Endothelial cell of umbilical vein (primary cell): ENCODE data around the gene ARHGAP15. TPM values are rescaled to one million over a fixed set of nuclear protein-coding genes. Genes with fewer than 3 reads are reported as not detected.

ENCODE experiments used
- BruUV-seq: library from RNA; stranded (reverse); fragments of 400-500 nt; replicated peaks from 2 replicates; lab custom pipeline; 2021; lab: Mats Ljungman, UMichigan
- CTCF ChIA-PET: fragments of 300-600, 350-600 bp; sonication (Branson Sonifier 250); formaldehyde crosslinking; loops from one replicate; lab custom pipeline; 2021; ENCODE audit warnings: antibody characterized with exemption, inconsistent platforms; lab: Charles Lee
- POLR2A ChIA-PET: fragments of 300-600, 350-600 bp; sonication (Branson Sonifier 250); formaldehyde crosslinking; loops from one replicate; lab custom pipeline; 2021; ENCODE audit warnings: antibody characterized with exemption, inconsistent platforms; lab: Charles Lee
- DNase-seq: peaks from one replicate; pipeline ENCODE4 v3.0.0-alpha.2; 2011; ENCODE audit warnings: low read depth, low spot score
- FAIRE-seq: peaks from 2 replicates; lab custom pipeline; 2011; peaks lifted over from hg19 to GRCh38; lab: Jason Lieb, UNC
- H2AFZ ChIP-seq: 2 replicates; pipeline ENCODE4 v1.6.0; 2012; ENCODE audit warnings: low read depth, low read length, control low read depth, inconsistent platforms
- H3K27ac ChIP-seq: 2 replicates; pipeline ENCODE4 v1.5.1; 2011; ENCODE audit warnings: low read depth, mild to moderate bottlenecking, control low read depth, low read length, moderate library complexity; ENCODE audit not compliant: insufficient read depth
- H3K27me3 ChIP-seq, 2 experiments: 2 replicates each; pipeline versions ENCODE4 v1.6.0 to v1.6.1; 2011; ENCODE audit warnings: low read length in 2 of 2, mixed read lengths in 1 of 2; ENCODE audit not compliant: control insufficient read depth in 2 of 2, insufficient read depth in 2 of 2
- H3K36me3 ChIP-seq, 2 experiments: 2 replicates in 1 of 2; 3 replicates in 1 of 2; pipeline ENCODE4 v1.5.1; 2011; ENCODE audit warnings: low read length in 2 of 2, mild to moderate bottlenecking in 1 of 2, moderate library complexity in 1 of 2; ENCODE audit not compliant: control insufficient read depth in 2 of 2, insufficient read depth in 2 of 2; ENCODE audit errors: extremely low read depth in 1 of 2
- H3K4me1 ChIP-seq: 3 replicates; pipeline ENCODE4 v1.5.1; 2011; ENCODE audit warnings: mild to moderate bottlenecking, low read length; ENCODE audit not compliant: control insufficient read depth, insufficient read depth; ENCODE audit errors: extremely low read depth
- H3K4me2 ChIP-seq: 2 replicates; pipeline ENCODE4 v1.6.1; 2011; ENCODE audit warnings: low read length, control low read depth, mixed read lengths; ENCODE audit not compliant: insufficient read depth
- H3K4me3 ChIP-seq, 3 experiments: fragments of 200-600 bp in 1 of 3; sonication (generic), shearing (Covaris generic) in 1 of 3; replicated peaks in 1 of 3; 2 replicates each; pipeline ENCODE4 v1.5.1; 2011 to 2016; ENCODE audit warnings: control low read depth in 3 of 3, low read length in 3 of 3, mild to moderate bottlenecking in 2 of 3, inconsistent platforms in 1 of 3, low read depth in 1 of 3, moderate library complexity in 1 of 3; ENCODE audit not compliant: insufficient read depth in 1 of 3
- H3K79me2 ChIP-seq: 2 replicates; pipeline ENCODE4 v1.6.0; 2012; ENCODE audit warnings: low read length, inconsistent platforms; ENCODE audit not compliant: control insufficient read depth, insufficient read depth
- H3K9ac ChIP-seq: replicated peaks from 2 replicates; pipeline ENCODE3; 2011; ENCODE audit warnings: low read length, control low read depth; ENCODE audit not compliant: insufficient read depth; ENCODE audit errors: extremely low read depth
- H3K9me1 ChIP-seq: replicated peaks from 3 replicates; pipeline ENCODE4 v1.6.0; 2011; ENCODE audit warnings: mild to moderate bottlenecking, low read length; ENCODE audit not compliant: control insufficient read depth, insufficient read depth; ENCODE audit errors: extremely low read depth
- H3K9me3 ChIP-seq: replicated peaks from 2 replicates; pipeline ENCODE4 v1.5.1; 2012; ENCODE audit warnings: low read length, inconsistent platforms; ENCODE audit not compliant: control insufficient read depth, insufficient read depth
- H4K20me1 ChIP-seq: replicated peaks from 2 replicates; pipeline ENCODE3; 2011; ENCODE audit warnings: mild to moderate bottlenecking, low read length; ENCODE audit not compliant: control insufficient read depth, insufficient read depth; ENCODE audit errors: extremely low read depth
- CTCF ChIP-seq, 2 donors: IDR thresholded peaks; 1 replicate in 1 of 2; 2 replicates in 1 of 2; pipeline ENCODE4 v1.5.1; 2011; ENCODE audit warnings: low read length in 2 of 2, mild to moderate bottlenecking in 2 of 2, moderate library complexity in 2 of 2, control low read depth in 1 of 2, inconsistent platforms in 1 of 2, low read depth in 1 of 2; ENCODE audit not compliant: insufficient read depth in 1 of 2; ENCODE audit errors: extremely low read depth in 1 of 2
- EZH2 ChIP-seq: IDR thresholded peaks from 2 replicates; pipeline ENCODE4 v1.6.1; 2012; ENCODE audit warnings: borderline replicate concordance, low read depth, mild to moderate bottlenecking, moderate library complexity, low read length, inconsistent platforms; ENCODE audit not compliant: severe bottlenecking
- FOS ChIP-seq: IDR thresholded peaks from 2 replicates; pipeline ENCODE4 v1.6.1; 2011; ENCODE audit warnings: mild to moderate bottlenecking, low read length, moderate library complexity, borderline replicate concordance; ENCODE audit not compliant: insufficient read depth
- GATA2 ChIP-seq: IDR thresholded peaks from 2 replicates; pipeline ENCODE4 v1.7.0; 2011; ENCODE audit warnings: low read depth, mild to moderate bottlenecking, moderate library complexity, mixed read lengths, low read length; ENCODE audit not compliant: insufficient read length, insufficient read depth
- JUN ChIP-seq: IDR thresholded peaks from 2 replicates; pipeline ENCODE4 v1.6.1; 2011; ENCODE audit warnings: borderline replicate concordance, low read depth; ENCODE audit not compliant: insufficient read length, insufficient read depth
- MYC ChIP-seq: IDR thresholded peaks from one replicate; pipeline ENCODE4 v1.6.1; 2011; ENCODE audit warnings: mild to moderate bottlenecking, low read depth, low read length
- POLR2A ChIP-seq: IDR thresholded peaks from 2 replicates; pipeline ENCODE4 v1.6.1; 2012; ENCODE audit warnings: low read depth, mild to moderate bottlenecking, control low read depth, low read length
- POLR2AphosphoS5 ChIP-seq: IDR thresholded peaks from 2 replicates; pipeline ENCODE4 v1.6.1; 2012; ENCODE audit warnings: low read depth, mild to moderate bottlenecking, control low read depth, low read length, moderate library complexity; ENCODE audit not compliant: insufficient read depth
- dilution Hi-C: fragments of 300-500 bp; cut with MboI; formaldehyde crosslinking; loops from one replicate; pipeline ENCODE4 v1.15.0; 2019; ENCODE audit warnings: low sequenced_read_pairs; ENCODE audit not compliant: extremely low pct_ligation_motif_present
- intact Hi-C: fragments of 100-400 bp; cut with micrococcal nuclease; formaldehyde crosslinking; loops from one replicate; pipeline ENCODE4 v1.10.0; 2022
- polyA plus RNA-seq, 4 experiments: library from polyadenylated mRNA; depleted of rRNA in 3 of 4; stranded (reverse) in 3 of 4; unstranded in 1 of 4; fragments of >200 nt; gene quantifications; 2 replicates each; pipeline versions ENCODE4 v1.2.1 to v1.2.3, GENCODE V29; 2011 to 2012; ENCODE audit warnings: missing spikeins in 1 of 4
- total RNA-seq: library from RNA; stranded (reverse); gene quantifications from 2 replicates; pipeline ENCODE4 v1.2.3, GENCODE V29; 2021
- TF ChIP-seq, protein P1 (sequence below): IDR thresholded peaks from 2 replicates; pipeline ENCODE4 v1.6.1; 2011; ENCODE audit not compliant: insufficient read depth, insufficient read length

Gene ARHGAP15
- total and polyA plus RNA-seq, 2 donors (not counting 3 experiments of a cell fraction or from before 2014, with no cell fraction given), result not detected

DNA sequence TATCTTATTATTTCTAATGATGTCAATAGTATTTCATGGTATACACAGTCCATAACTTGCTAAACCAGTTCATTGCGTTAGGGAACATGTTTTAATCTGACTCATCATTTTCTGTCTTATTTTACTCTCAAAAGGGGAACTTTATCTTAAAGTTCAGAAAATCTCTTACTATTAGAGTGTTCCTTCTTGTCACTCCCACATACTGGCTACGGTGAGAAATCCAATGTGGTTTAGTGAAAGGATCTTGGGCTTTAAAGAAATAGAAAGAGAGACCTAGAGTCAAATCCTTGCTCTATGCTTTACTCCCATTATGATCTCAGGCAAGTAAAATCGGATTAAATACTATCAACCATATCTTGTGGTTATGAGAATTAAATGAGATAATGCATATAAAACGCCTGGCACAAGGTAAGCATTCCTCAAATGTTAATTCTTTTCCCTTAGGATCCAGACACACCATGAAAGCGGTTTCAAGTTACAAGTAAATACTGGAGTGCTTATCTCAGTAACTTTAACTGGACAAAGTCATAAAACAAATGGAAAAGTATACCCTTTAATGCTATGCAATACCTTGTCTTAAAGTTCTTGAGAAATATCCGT, 576.0 kb downstream of the ARHGAP15 start:
- ChIA-PET POLR2A (no interaction called here), CTCF (no interaction called here)
- Histone ChIP-seq H3K27ac (no peak overlapping the region), H3K4me2 (no peak overlapping the region), H4K20me1 (no peaks in the 10 kb centered on the region), H3K4me1 (no peaks in the 10 kb centered on the region), H3K27me3 (no peaks in the 10 kb centered on the region), H3K9me3 (no peaks in the 10 kb centered on the region), H3K36me3 (no peaks in the 10 kb centered on the region), H3K9me1 (no peaks in the 10 kb centered on the region), H3K4me3 (no peak overlapping the region), H3K9ac (no peak overlapping the region), H3K79me2 (no peaks in the 10 kb centered on the region), H2AFZ (no peak overlapping the region)
- intact Hi-C loops, result no loop called here
- no peak for DNase-seq
- no peak for FAIRE-seq
- dilution Hi-C loops, result no loop called here
- TF ChIP-seq GATA2, result no peak
- no peak for TF ChIP-seq CTCF (IDR thresholded peaks at IDR 0.05; ENCODE audit: extremely low read depth in 1 of 2, insufficient read depth in 1 of 2, low read depth in 1 of 2, low read length in 2 of 2)
- no peak for TF ChIP-seq JUN
- no peak for TF ChIP-seq POLR2AphosphoS5
- TF ChIP-seq FOS, result no peak
- no peak for TF ChIP-seq EZH2
- no peak for TF ChIP-seq POLR2A
- TF ChIP-seq, protein P1, sequence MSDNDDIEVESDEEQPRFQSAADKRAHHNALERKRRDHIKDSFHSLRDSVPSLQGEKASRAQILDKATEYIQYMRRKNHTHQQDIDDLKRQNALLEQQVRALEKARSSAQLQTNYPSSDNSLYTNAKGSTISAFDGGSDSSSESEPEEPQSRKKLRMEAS, result no peak
- no peak for TF ChIP-seq MYC
- no TSS peak for BruUV-seq
